ENCODE measurements around the gene CDC42BPB. TPM values are rescaled to one million over a fixed set of nuclear protein-coding genes. Genes with fewer than 3 reads are reported as not detected.

The CDC42BPB gene
- polyA plus RNA-seq, 1 donor (not counting 4 experiments of a cell fraction or from before 2014, with no cell fraction given) = 41.3 TPM

DNA sequence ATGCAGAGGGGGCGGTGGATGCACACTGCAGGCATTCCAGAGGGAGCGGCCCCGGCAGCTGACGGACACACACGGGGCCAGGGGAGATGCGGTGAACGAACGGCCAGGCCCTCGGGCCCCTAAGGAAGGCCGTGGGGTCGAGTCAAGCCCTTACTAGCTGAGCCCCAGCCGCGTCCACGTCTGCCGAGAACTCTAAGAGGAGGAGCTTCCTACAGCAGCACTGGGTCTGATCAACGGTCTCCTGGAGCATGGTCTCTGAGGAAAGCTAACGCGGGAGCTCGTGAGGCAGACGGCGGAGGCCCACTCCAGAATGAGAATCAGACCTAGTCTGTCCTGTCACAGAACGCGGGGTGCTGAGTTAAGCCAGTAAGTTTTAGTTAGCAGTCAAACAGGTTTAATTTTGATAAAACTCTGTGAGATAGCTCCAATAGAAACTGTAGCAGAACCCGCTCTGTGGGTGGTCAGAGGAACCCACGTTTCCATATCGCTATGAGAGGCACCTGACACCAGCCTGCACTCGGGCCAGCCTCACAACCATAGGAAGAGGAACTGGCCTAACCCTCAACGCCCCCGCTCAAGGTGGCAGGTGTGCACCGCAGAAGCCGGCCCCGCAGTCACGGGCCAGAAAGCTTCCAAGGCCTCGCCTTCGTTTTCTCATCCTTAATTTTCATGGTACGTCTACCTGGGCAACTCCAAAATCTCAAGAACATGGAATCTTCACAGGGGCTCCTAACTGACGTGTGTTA, 55.5 kb downstream of the CDC42BPB start:
- no peak for DNase-seq (ENCODE audit: low read depth, low spot score)
- dilution Hi-C loops (cut with MboI; ENCODE audit: extremely low pct_ligation_motif_present, low sequenced_read_pairs) = no loop called here
- H3K9ac ChIP-seq (ENCODE audit: control insufficient read depth, extremely low read depth, insufficient read depth, low read length) = no peak overlapping the region

DNA sequence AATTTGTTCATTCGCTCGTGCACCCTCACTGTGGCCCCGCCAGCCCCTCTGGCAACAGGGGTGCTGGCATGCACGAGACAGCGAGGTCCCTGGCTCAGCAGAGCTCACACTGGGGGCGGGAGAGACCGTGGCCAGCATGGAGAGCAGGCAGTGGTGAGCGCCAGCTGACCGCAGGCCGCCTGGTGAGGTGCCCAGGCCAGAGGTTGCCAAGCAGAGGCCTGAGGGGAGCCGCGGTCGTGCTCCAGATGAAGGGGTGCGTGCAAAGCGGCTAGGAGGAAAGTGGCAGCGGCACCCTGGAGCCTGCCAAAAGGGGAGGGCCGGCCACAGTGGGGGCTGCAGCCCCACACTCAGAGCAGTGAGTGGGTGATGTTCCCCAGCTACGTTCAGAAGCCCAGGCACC, 56.1 kb downstream of the CDC42BPB start:
- H4K20me1 ChIP-seq (ENCODE audit: control insufficient read depth, extremely low read depth, insufficient read depth, low read length) = no peaks in the 10 kb centered on the region
- no peak overlapping the region for H3K4me2 ChIP-seq (ENCODE audit: control insufficient read depth, extremely low read depth, insufficient read depth, low read depth, low read length)
- H3K4me1 ChIP-seq (ENCODE audit: control insufficient read depth, extremely low read depth, insufficient read depth, low read length) = no peaks in the 10 kb centered on the region
- no peak for DNase-seq (ENCODE audit: low read depth, low spot score)
- TF ChIP-seq, protein P1, sequence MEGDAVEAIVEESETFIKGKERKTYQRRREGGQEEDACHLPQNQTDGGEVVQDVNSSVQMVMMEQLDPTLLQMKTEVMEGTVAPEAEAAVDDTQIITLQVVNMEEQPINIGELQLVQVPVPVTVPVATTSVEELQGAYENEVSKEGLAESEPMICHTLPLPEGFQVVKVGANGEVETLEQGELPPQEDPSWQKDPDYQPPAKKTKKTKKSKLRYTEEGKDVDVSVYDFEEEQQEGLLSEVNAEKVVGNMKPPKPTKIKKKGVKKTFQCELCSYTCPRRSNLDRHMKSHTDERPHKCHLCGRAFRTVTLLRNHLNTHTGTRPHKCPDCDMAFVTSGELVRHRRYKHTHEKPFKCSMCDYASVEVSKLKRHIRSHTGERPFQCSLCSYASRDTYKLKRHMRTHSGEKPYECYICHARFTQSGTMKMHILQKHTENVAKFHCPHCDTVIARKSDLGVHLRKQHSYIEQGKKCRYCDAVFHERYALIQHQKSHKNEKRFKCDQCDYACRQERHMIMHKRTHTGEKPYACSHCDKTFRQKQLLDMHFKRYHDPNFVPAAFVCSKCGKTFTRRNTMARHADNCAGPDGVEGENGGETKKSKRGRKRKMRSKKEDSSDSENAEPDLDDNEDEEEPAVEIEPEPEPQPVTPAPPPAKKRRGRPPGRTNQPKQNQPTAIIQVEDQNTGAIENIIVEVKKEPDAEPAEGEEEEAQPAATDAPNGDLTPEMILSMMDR (optimal IDR thresholded peaks at IDR 0.05 in 1 of 3, IDR thresholded peaks at IDR 0.05 in 1 of 3, conservative IDR thresholded peaks at IDR 0.05 in 1 of 3; ENCODE audit: extremely low read depth in 1 of 3, insufficient read depth in 2 of 3, low read length in 3 of 3) = no peak
- TF ChIP-seq EZH2 (IDR thresholded peaks at IDR 0.05; ENCODE audit: low read length) = no peak
- peaks cover 17% of the 10 kb centered on the region for H3K79me2 ChIP-seq (ENCODE audit: control insufficient read depth, insufficient read depth, low read length)
- H3K9me3 ChIP-seq (ENCODE audit: control insufficient read depth, low read depth, low read length) = no peaks in the 10 kb centered on the region
- H3K9me1 ChIP-seq (ENCODE audit: control insufficient read depth, extremely low read depth, insufficient read depth, low read length) = no peaks in the 10 kb centered on the region
- no peak overlapping the region for H3K9ac ChIP-seq (ENCODE audit: control insufficient read depth, extremely low read depth, insufficient read depth, low read length)
- H3K36me3 ChIP-seq (ENCODE audit: control insufficient read depth in 2 of 2, extremely low read depth in 1 of 2, insufficient read depth in 2 of 2, low read length in 2 of 2) = peaks cover 23 to 29% of the 10 kb centered on the region in 2 experiments
- no peaks in the 10 kb centered on the region for H3K27me3 ChIP-seq (ENCODE audit: control insufficient read depth, extremely low read depth, insufficient read depth, low read length)
- H2AFZ ChIP-seq (ENCODE audit: control insufficient read depth, low read length) = no peak overlapping the region
- no peak overlapping the region for H3K4me3 ChIP-seq (ENCODE audit: control insufficient read depth in 2 of 3, extremely low read depth in 1 of 3, insufficient read depth in 2 of 3, low read depth in 1 of 3, low read length in 3 of 3)
- no peak overlapping the region for H3K27ac ChIP-seq (ENCODE audit: control insufficient read depth, insufficient read depth, low read length)
- FAIRE-seq = no peak
- dilution Hi-C loops (cut with MboI; ENCODE audit: extremely low pct_ligation_motif_present, low sequenced_read_pairs) = no loop called here

More for the DNA sequence above, 55.5 kb downstream of the CDC42BPB start:
- Histone ChIP-seq H3K4me2 (ENCODE audit: control insufficient read depth, extremely low read depth, insufficient read depth, low read depth, low read length) (no peak overlapping the region), H3K36me3 (ENCODE audit: control insufficient read depth in 2 of 2, extremely low read depth in 1 of 2, insufficient read depth in 2 of 2, low read length in 2 of 2) (peaks cover 22 to 29% of the 10 kb centered on the region in 2 experiments), H3K4me3 (ENCODE audit: control insufficient read depth in 2 of 3, extremely low read depth in 1 of 3, insufficient read depth in 2 of 3, low read depth in 1 of 3, low read length in 3 of 3) (no peak overlapping the region), H3K27me3 (ENCODE audit: control insufficient read depth, extremely low read depth, insufficient read depth, low read length) (no peaks in the 10 kb centered on the region), H3K9me3 (ENCODE audit: control insufficient read depth, low read depth, low read length) (no peaks in the 10 kb centered on the region), H3K4me1 (ENCODE audit: control insufficient read depth, extremely low read depth, insufficient read depth, low read length) (no peaks in the 10 kb centered on the region), H3K79me2 (ENCODE audit: control insufficient read depth, insufficient read depth, low read length) (peaks cover 17% of the 10 kb centered on the region), H3K27ac (ENCODE audit: control insufficient read depth, insufficient read depth, low read length) (no peak overlapping the region), H2AFZ (ENCODE audit: control insufficient read depth, low read length) (no peak overlapping the region), H3K9me1 (ENCODE audit: control insufficient read depth, extremely low read depth, insufficient read depth, low read length) (no peaks in the 10 kb centered on the region), H4K20me1 (ENCODE audit: control insufficient read depth, extremely low read depth, insufficient read depth, low read length) (no peaks in the 10 kb centered on the region)
- no peak for FAIRE-seq
- TF ChIP-seq EZH2 (IDR thresholded peaks at IDR 0.05; ENCODE audit: low read length) = no peak
- TF ChIP-seq, protein P1 (optimal IDR thresholded peaks at IDR 0.05 in 1 of 3, IDR thresholded peaks at IDR 0.05 in 1 of 3, conservative IDR thresholded peaks at IDR 0.05 in 1 of 3; ENCODE audit: extremely low read depth in 1 of 3, insufficient read depth in 2 of 3, low read length in 3 of 3) = no peak
